Stimulated activated CD8-positive, alpha-beta memory T cell treated with anti-CD3 and anti-CD28 coated beads, Interleukin-15, amount 100 ng/mL, for 4 hours (primary cell): ENCODE data around the gene APOA1.
A peak's percentile ranks its signal among the peaks of the same experiment; 100 is the strongest.
"Not testable (repeated sequence)": the region's sequence is repeated elsewhere in the genome, so short reads cannot be mapped to it uniquely, and the experiment has no call there.

Experiments used
- DNase-seq, 2 donors: peaks; one replicate each; pipeline ENCODE4 v3.0.0-alpha.2; 2020; ENCODE audit warnings: low read depth in 2 of 2

Gene APOA1

DNA sequence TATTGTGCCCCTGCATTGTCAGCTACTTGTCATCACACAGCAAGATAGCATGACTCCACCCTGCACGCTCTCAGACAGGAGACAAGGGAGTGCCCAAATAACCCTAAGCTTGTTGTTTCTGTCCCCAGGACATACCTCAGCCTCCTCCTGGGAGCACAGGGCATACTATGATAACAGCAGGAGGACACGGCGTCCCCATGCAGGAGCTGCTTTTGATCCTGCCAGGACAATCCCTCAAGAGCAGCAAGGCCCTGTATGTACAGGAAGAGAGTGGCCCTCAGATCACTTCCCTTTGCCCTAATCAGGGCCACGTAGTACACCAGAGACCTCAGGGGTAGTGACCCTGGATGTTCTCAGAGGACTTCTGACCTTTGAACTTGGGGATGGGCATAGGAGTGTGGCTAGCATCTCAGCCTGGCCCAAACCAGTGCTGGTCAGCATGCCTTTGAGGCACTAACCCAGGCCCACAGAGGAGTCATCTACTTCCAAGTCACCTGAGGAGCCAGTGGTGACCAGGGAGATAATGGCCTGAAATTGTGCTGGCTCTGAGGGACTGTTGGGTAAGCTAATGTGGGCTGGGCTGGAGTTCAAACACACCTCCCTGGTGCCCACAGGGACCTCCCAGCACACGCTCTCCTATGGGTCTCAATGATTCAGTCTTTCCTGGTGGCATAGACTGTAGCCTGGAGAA is 23.5 kb downstream of the APOA1 start:
- DNase-seq = no peak

DNA sequence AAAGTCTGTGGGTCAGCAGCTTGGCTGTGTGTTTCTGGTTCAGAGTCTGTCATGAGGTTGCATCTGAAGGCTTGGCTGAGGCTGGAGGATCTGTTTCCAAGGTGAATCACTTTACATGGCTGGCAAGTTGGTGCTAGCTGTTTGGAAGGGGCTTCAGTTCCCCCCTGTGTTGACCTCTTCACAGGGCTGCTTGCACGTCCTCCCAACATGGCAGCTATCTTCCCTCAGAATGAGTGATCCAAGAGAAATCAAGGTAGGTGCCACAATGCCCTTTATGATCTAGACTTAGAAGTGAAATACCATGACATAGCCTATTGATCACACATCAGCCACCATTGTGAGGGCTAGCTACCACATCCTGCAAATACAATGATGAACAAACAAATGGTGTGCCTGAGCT is 24.3 kb downstream of the APOA1 start:
- no peak for DNase-seq

DNA sequence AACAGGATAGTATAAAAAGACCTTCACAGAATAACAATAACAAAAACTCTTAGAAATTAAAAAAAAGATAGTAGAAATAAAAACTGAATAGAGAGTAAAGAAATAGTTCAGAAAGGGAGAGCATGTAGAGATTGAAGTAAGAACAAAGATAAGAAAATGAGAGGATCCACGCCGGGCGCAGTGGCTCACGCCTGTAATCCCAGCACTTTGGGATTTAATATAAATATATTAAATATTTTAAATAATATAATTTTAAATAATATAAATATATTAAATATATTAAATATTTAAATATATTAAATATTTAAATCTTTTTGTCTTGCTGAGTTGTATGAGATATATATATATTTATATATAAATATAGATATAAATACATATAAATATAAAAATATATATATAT is 25.3 kb downstream of the APOA1 start:
- no peak for DNase-seq

DNA sequence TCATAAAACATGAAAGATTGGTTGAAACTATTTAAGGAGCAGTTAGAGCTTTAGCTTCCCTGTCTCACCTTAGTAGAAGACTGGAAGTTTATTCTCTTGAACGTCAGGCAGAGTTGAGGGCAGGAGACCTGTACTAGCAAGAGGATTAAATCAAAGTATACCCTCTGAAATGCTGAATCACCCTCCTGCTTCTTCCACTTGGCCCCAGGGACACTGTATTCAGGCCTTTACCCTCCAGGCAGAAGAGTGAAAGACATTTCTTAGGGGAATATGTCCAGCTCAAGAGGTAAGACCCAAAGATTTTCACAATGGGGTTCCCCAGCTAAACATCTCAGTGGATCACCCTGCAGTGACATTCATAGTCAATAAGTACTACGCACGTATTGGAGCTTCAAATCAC is 26.2 kb downstream of the APOA1 start:
- DNase-seq = no peak

DNA sequence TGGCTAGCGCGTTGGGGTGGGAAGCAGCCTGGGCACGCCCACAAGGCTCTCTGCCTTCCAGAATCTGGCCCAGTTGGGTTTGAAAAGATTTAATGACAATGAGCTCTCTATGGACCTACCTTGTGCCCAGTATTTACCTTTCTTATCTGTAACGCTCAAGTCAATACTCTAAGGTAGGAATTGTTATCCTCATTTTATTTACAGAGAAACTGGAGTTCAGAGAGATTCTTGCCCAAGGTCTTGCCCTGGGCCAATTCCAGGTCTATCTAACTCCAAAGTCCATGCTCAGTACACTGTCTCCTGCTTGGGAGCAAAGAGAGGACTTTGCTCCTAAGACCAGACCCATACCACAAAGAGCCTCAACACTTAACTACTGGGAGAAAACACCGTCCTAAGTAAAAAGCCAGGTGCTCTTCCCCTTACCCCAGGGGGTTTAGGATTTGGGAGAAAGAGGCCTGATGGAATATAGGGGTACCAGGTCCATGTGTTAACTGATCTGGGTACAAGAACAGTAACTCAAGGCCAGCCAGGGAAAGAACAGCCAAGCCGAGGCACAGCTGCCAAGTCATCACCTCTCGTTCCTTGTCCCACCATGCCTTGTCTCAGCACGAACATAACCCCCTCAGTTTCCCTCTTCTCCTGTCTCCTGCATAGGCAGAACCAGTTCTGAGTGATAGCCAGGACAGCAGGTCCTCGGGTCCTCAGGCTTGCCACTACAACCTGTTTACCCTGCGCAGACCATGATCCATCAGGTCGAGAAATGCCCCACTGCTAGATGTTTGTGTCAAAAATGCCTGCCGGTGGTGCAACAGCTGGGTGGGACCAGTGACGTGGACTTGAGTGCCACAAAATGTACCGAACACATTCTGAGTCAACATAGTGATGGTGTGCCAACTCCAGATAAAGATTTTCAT is 28.9 kb downstream of the APOA1 start:
- no peak for DNase-seq

DNA sequence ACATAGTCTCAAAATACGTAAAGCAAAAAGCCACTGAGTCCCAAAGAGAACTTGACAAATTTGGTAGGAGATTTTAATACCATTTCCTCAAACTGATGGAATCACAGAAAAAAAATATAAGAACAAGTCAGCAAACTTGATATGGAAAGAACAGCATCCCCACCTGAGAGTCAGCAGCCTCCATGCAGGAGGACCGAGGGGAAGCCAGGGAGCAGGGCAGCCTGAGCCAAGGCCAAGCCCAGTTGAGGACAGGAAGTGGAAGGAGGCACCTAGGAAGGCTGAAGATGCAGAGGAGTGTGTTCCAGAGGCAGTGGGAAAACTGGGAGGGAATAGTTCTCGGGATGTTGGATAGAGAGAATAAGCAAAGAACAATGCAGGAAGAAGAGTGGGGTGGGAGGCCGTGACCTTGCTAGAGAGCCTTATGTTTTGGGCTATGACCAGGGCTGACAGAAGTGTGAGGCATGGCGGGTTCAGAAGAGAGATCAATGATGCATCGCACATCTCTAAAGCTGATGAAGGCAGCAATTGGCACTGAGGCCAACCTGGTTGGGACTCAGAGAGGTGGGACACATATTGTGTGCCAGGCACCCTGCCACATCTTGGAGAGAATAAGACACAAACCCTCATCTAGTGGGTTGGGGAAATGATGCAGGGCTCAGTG is 29.7 kb downstream of the APOA1 start:
- no peak for DNase-seq

DNA sequence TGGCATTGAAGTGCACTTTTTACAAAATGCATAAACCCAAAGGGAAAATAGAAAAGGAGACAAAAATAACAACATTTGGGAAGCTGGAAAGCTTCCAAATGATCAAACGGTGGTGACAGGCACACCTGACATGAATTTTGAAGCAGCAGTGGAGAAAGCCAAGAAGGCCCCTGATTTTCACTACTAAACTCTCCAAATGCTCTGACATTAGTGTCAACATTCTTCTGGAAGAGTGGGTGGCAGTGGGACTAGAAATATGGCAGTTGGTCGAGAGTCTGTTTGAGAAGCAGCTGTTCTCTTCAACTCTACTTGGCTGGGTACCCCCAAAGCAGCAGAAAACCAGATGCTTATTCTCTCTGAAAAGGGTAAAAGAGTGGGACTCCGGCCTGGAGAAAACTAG is 33.4 kb downstream of the APOA1 start:
- DNase-seq = no peak

DNA sequence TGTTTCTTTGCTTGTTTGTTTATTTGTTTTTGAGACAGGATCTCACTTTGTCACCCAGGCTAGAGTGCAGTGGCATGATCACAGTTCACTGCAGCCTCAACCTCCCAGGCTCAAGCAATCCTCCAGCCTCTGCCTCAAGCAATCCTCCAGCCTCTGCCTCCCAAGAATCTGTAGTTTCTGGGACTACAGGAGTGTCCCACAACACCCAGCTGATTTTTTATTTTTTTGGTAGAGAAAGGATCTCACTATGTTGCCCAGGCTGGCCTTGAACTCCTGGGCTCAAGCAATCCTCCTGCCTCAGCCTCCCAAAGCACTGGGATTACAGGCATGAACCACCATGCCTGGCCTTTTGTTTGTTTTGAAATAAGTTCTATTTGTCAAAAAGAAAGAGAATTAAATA is 35.8 kb downstream of the APOA1 start:
- not testable (repeated sequence) for DNase-seq

DNA sequence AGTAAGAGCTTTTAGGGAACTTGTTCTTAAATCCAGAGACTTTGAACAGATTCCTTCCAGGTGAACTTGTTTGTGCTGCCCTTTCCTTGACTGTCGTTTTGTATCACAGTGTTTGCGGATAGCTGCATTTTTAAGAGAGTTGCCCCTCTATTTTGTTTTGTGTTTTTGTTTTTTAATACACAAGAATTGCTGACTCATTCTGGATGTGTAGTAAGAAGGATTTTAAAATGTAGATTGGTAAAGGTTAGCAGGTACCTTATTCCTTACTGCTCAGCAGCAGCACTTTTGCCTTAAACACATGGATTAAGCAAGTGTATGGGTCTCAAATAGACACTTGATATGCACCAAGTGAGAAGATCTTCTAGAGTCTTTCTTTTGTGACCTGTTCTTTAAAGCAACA is 36.8 kb downstream of the APOA1 start:
- no peak for DNase-seq

DNA sequence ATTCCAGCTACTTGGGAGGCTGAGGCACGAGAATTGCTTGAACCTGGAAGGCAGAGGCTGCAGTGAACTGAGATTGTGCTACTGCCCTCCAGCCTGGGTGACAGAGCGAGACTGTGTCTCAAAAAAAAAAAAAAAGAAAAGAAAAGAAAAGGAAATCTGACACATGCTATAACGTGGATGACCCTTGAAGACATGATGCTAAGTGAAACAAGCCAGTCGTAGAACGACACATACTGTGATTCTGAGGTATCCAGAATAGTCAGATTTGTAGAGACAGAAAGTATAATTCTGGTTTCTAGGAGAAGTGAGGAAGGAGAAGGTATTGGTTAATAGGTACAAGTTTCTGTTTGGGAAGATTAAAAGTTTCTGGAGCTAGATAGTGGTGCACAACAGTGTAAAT is 39.1 kb downstream of the APOA1 start:
- DNase-seq = no peak

DNA sequence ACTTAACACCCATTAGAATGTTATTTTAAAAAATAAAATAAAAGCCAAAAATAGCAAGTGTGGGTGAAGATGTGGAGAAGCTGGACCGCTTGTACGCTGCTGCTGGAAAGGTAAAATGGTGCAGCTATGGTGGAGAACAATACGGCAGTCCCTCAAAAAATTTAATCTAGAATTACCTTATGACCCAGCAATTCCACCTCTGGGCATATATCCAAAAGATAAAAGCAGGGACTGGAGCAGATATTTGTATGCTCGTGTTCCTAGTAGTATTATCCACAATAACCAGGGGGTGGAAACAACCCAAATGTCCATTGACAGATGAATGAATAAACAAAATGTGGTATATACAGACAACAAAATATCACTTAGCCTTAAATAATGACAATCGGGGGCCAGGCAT is 39.6 kb downstream of the APOA1 start:
- no peak for DNase-seq

DNA sequence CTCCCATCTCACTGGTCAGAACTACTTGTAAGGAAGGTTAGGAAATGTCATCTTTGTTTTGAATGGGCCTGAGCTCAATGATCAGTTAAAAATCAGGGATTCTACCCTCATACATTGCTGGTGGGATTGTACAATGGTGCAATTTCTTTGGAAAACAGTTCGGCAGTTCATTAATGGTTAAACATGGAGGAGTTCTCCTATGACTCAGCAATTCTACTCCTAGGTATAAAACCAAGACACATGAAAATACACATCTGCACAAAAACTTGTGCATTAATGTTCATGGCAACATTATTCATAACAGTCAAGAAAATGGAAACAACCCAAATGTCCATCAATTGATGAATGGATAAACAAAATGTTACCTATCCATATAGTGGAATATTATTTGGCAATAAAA is 40.9 kb downstream of the APOA1 start:
- DNase-seq = no peak

DNA sequence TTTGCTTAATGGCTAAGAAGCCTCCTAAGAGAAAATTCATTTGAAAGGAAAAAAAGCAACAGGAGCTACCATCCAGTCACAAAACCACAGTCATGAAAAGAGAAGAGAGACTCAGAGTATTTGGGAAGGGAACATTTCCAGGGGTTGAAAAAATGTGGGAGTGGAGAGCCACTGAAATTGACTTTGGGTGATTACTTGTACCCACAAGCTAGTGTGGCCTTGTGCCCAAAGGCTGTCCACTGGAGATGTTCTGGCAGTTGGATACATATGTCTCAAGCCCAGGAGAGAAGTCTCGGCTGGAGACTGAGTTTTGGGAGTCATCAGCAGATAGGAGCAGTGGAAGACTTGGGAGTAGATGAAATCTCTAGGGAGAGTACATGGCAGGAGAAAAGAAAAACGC is 42.6 kb downstream of the APOA1 start:
- DNase-seq = no peak

DNA sequence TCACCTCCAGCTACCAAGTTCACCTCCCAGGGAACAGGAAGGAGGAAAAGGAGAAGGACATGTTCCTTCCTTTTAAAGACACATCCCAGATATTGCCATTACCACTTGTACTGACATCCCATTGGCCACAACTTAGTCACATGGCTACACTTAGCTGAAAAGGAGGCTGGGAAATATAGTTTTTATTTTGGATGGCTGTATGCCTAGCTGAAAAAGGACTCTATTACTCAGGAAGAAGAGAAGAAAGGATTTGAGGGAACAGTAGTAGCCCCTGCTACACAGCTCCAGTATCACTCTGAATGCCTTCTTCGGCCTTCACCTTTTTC is 43.7 kb downstream of the APOA1 start:
- DNase-seq = no peak

DNA sequence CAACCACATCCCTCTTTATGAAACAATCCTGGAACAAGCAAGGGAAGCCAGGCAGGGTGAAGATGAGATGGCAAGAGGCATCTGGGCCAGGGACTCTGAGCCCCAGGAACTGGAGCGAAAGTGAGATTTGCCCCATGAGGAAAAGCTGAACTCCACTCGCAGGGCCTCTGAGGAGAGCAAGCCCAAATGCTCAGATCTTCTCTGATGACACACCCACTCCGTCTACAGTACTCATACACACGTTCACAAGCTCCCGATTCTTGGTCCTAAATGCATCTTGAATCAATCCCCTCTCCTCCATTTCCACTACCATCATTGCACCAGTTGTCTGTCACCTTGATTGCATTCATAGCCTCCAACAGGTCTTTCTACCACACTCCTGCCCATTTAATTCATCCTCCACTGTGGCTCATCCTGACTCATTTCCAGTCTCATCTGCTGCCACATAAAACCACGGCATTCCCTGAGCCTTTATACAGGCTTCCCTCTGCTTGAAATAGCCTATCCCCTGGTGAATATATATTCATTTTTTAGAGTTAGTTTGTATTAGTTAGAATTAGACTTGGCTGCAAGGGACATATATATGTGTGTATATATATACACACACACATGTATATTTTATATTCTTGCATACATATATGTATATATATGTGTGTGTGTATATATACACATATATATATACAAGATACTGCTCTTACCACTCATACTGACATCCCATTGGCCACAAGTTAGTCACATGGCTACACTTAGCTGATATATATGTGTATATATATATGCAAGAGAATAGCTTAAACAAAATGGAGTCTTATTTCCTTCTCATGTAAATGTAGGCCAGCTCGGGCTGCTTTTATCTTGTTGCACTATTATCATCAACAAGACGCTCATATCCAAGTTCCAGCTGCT is 44.3 kb downstream of the APOA1 start:
- no peak for DNase-seq

DNA sequence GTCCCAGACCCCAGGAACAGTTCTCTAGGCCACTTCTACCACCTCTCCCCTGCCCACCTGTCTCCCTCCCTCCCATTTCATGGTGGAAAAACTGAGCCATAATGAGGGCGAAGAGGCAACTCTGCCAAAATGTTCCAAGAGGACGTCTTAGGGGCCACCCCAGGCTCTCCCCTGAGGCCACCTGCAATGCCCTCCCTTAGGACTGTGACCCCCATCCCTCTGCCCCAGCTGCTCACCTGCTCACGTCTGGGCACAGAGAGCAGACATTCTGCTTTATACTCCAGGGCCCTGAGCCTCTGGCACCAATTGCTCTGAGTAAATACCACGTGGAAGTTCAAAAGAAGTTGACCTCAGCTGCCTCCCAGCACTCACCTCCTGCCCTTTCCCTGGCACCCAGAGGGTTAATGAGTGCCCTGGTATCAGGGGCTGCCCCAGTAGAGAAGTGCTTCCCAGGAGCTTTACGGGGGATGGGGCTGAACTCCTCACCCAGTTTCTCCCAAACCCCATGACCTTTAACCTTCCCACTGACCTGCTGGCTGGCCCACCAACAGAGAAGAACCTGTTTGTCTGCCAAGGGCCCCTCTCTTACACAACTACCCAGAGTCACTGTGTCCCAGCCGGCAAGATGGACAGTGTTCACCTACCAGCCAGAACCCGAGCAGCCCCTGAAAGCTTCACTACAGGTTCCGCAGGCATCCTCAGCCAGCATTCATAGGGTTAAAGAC is 45.1 kb downstream of the APOA1 start:
- no peak for DNase-seq

DNA sequence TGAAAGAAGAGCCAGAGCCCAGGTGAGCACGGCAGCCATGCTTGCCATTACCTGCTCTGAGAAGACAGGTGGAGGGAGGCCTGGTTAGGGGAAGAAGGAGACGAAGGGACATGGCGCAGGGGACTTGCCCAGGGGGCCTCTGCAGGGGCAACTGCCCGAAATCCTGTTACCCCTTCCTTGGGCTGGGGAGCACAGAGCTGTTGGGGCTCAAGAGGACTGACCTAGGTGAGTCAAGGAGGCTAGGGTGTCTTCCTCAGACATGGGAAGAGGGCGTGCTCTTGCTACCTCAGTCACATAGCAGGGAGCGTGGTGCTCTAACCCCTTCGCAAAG is 45.6 kb downstream of the APOA1 start, which contains the start of gene APOA5:
TSS of gene APOA5 (minus strand) at position 67 of the 331 bp plus-strand sequence. CDS start at position 48, 19 bp downstream.
- no peak for DNase-seq

DNA sequence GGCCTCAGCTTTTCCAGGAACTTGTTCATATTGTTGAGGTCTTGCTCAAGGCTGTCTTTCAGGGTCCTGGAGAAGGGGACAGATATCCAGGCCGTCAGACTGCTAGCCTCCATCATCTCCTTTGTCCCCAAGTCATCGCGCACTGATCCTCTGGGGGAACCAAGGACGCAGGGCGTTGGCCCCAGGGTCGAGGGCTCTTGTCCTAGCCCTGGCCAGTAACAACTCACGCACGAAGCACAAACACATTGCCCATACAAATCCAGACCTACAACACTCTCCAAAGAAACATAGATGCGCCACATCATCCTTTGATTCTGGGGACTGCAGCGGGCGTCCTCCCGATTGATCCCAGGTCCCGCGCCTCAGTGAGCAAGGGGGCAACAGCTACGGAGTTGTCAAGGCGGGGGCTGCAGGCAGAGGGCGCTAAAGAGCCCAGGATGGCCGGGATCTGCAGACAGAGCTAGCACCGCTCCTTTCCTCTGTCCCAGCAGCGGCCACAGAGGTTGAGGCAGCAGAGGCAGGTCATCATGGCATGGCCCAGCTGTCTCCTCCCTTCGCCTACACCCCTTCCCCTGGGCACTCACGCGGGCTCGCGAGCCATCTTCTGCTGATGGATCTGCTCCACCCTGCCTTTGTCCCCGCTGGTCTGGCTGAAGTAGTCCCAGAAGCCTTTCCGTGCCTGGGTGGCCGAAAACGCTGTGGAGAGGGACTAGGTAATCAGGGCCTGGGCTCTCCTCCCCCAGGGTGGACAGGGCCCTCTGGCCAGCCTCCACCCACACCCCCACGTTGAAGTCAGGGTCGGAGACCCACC is 46.2 kb downstream of the APOA1 start:
- peak; percentile 36 to 43 for DNase-seq

DNA sequence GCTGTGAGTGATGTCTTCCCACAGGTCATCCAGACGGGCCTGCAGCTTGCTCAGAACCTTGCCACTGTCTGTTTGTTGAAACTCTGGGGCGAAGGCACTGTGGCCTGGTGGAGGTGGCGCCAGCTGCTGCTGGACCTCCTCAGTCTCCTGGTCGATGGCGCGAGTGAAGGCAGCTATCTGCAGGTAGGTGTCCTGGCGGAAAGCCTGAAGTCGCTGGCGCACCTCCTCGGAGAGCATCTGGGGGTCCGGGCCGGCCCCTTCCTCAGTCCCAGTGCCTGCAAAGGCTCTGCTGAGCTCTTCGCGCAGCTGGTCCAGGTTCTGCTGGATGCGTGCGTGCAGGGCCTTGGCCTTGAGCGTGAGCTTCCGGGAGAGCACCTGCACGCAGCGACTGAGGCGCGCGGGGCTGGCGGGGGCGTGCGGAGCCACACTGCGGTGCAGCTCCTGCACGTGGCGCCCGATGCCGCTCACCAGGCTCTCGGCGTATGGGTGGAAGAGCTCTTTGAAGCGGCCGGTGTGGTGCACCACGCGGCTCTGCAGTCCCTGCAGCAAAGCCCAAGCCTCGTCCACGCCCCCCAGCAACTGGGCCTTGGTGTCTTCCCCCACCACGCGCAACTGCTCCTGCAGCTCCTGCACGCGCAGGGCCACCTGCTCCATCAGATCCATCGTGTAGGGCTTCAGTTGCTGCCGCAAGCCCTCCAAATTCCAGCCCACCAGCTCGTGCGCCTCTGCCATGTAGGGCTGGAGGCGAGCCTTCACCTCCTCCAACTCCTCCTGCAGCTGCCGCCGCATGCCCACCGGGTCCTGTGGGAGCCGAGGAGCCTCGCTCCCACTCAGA is 47.0 kb downstream of the APOA1 start:
- DNase-seq = no peak
